DOHH2 (cell line): ENCODE data around the gene ITPR1.

Experiments
- EZH2phosphoT487 ChIP-seq: fragments of 200-600 bp; sonication (generic); IDR thresholded peaks from 2 replicates; pipeline ENCODE4 v1.6.1; 2017; ENCODE audit warnings: borderline replicate concordance, mild to moderate bottlenecking, antibody characterized with exemption, low read length, moderate library complexity, mixed read lengths
- TF ChIP-seq, protein P1 (sequence below): fragments of 200-600 bp; sonication (generic); IDR thresholded peaks from one replicate; pipeline ENCODE4 v1.5.1; 2014; ENCODE audit warnings: antibody characterized with exemption, mild to moderate bottlenecking, low read depth, low read length; ENCODE audit not compliant: poor library complexity, severe bottlenecking

DNA sequence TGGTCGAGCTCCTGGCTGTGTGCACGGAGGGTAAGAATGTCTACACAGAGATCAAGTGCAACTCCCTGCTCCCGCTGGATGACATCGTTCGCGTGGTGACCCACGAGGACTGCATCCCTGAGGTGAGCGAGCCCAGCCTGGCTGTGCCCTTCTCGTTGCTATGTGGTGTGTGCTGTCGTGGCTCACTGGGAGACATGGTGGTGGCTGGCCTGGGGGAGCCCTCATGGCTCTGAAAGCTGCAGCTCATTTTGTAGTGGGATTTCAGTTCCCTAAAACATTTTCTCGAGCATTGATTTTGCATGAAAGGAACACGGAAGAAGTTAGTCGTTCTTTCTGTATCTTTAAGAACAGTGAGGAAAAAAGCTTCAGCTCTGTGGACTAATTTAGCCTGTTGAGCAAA, 200.5 kb downstream of the ITPR1 start:
- TF ChIP-seq, protein P1, sequence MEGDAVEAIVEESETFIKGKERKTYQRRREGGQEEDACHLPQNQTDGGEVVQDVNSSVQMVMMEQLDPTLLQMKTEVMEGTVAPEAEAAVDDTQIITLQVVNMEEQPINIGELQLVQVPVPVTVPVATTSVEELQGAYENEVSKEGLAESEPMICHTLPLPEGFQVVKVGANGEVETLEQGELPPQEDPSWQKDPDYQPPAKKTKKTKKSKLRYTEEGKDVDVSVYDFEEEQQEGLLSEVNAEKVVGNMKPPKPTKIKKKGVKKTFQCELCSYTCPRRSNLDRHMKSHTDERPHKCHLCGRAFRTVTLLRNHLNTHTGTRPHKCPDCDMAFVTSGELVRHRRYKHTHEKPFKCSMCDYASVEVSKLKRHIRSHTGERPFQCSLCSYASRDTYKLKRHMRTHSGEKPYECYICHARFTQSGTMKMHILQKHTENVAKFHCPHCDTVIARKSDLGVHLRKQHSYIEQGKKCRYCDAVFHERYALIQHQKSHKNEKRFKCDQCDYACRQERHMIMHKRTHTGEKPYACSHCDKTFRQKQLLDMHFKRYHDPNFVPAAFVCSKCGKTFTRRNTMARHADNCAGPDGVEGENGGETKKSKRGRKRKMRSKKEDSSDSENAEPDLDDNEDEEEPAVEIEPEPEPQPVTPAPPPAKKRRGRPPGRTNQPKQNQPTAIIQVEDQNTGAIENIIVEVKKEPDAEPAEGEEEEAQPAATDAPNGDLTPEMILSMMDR: no peak
- no peak for TF ChIP-seq EZH2phosphoT487
